ENCODE measurements around the gene COL15A1.
"Not testable (repeated sequence)": the region's sequence is repeated elsewhere in the genome, so short reads cannot be mapped to it uniquely, and the experiment has no call there.

Gene COL15A1

GRCh38 chr9:98908897-98909634 lies 34.6 kb upstream of the COL15A1 start:
- Mint-ChIP-seq H3K27me3 (peaks cover 18% of the 10 kb centered on the region), H3K36me3 (no peaks in the 10 kb centered on the region), H3K4me3 (no peak overlapping the region), H3K27ac (no peak overlapping the region), H3K4me1 (no peaks in the 10 kb centered on the region), H3K9me3 (no peaks in the 10 kb centered on the region)
- CTCF ChIA-PET, result interaction anchor here (0.7 kb wide), 1 partner anchor 15 kb away, joined by 3 read pairs; no protein-coding TSS in a partner anchor
- DNase-seq, result no peak

GRCh38 chr9:98909935-98910334 lies 33.8 kb upstream of the COL15A1 start:
- Mint-ChIP-seq H3K36me3 (no peaks in the 10 kb centered on the region), H3K4me1 (no peaks in the 10 kb centered on the region), H3K9me3 (no peaks in the 10 kb centered on the region), H3K27me3 (peaks cover 12% of the 10 kb centered on the region), H3K27ac (no peak overlapping the region), H3K4me3 (no peak overlapping the region)
- DNase-seq, result no peak
- CTCF ChIA-PET, result interaction anchor here (0.7 kb wide), 1 partner anchor 14 kb away, joined by 3 read pairs; no protein-coding TSS in a partner anchor

- no peak overlapping the region for H3K4me3 Mint-ChIP-seq
- CTCF ChIA-PET, result no interaction called here
- H3K4me1 Mint-ChIP-seq, result no peaks in the 10 kb centered on the region
Observed at GRCh38 chr9:98911042-98911441, 32.7 kb upstream of the COL15A1 start.

GRCh38 chr9:98911738-98912137 lies 32.0 kb upstream of the COL15A1 start:
- H3K4me1 Mint-ChIP-seq, H3K9me3 Mint-ChIP-seq, CTCF ChIA-PET, H3K36me3 Mint-ChIP-seq, H3K27ac Mint-ChIP-seq, H3K4me3 Mint-ChIP-seq, DNase-seq, H3K27me3 Mint-ChIP-seq: not testable (repeated sequence)

More at GRCh38 chr9:98911042-98911441, 32.7 kb upstream of the COL15A1 start:
- Mint-ChIP-seq H3K9me3 (no peaks in the 10 kb centered on the region), H3K27ac (no peak overlapping the region), H3K36me3 (no peaks in the 10 kb centered on the region), H3K27me3 (peaks cover 11% of the 10 kb centered on the region)
- no peak for DNase-seq

- Mint-ChIP-seq H3K36me3 (no peaks in the 10 kb centered on the region), H3K4me1 (no peaks in the 10 kb centered on the region), H3K9me3 (no peaks in the 10 kb centered on the region), H3K27me3 (peaks cover 6% of the 10 kb centered on the region), H3K4me3 (no peak overlapping the region), H3K27ac (no peak overlapping the region)
- CTCF ChIA-PET, result interaction anchor here (0.6 kb wide), 1 partner anchor 1274 kb away, joined by 3 read pairs; no protein-coding TSS in a partner anchor
- DNase-seq, result no peak
Observed at GRCh38 chr9:98912450-98912849, 31.3 kb upstream of the COL15A1 start.

GRCh38 chr9:98913044-98913443 lies 30.7 kb upstream of the COL15A1 start:
- peaks cover 11% of the 10 kb centered on the region for H3K27me3 Mint-ChIP-seq
- H3K4me3 Mint-ChIP-seq, result no peak overlapping the region
- no peaks in the 10 kb centered on the region for H3K4me1 Mint-ChIP-seq
- no peak overlapping the region for H3K27ac Mint-ChIP-seq
- no peaks in the 10 kb centered on the region for H3K36me3 Mint-ChIP-seq
- no peaks in the 10 kb centered on the region for H3K9me3 Mint-ChIP-seq
- no peak for DNase-seq
- CTCF ChIA-PET, result no interaction called here

- Mint-ChIP-seq H3K4me1 (no peaks in the 10 kb centered on the region), H3K4me3 (no peak overlapping the region), H3K36me3 (no peaks in the 10 kb centered on the region), H3K27me3 (peaks cover 11% of the 10 kb centered on the region), H3K9me3 (no peaks in the 10 kb centered on the region), H3K27ac (no peak overlapping the region)
- CTCF ChIA-PET, result no interaction called here
- no peak for DNase-seq
Observed at GRCh38 chr9:98913705-98914104, 30.0 kb upstream of the COL15A1 start.

- no peaks in the 10 kb centered on the region for H3K4me1 Mint-ChIP-seq
- CTCF ChIA-PET, result no interaction called here
Observed at GRCh38 chr9:98915599-98915998, 28.1 kb upstream of the COL15A1 start.

GRCh38 chr9:98916660-98917059 lies 27.0 kb upstream of the COL15A1 start:
- Mint-ChIP-seq H3K4me1 (no peaks in the 10 kb centered on the region), H3K27ac (no peak overlapping the region), H3K4me3 (no peak overlapping the region), H3K9me3 (no peaks in the 10 kb centered on the region), H3K27me3 (peaks cover 22% of the 10 kb centered on the region), H3K36me3 (no peaks in the 10 kb centered on the region)
- DNase-seq, result no peak
- CTCF ChIA-PET, result no interaction called here

More at GRCh38 chr9:98915599-98915998, 28.1 kb upstream of the COL15A1 start:
- no peak for DNase-seq
- Mint-ChIP-seq H3K4me3 (no peak overlapping the region), H3K27me3 (peaks cover 18% of the 10 kb centered on the region), H3K27ac (no peak overlapping the region), H3K9me3 (no peaks in the 10 kb centered on the region), H3K36me3 (no peaks in the 10 kb centered on the region)

GRCh38 chr9:98917746-98918487 lies 25.8 kb upstream of the COL15A1 start:
- H3K4me1 Mint-ChIP-seq, result peaks cover 2% of the 10 kb centered on the region
- CTCF ChIA-PET, result no interaction called here
- no peaks in the 10 kb centered on the region for H3K9me3 Mint-ChIP-seq
- H3K36me3 Mint-ChIP-seq, result no peaks in the 10 kb centered on the region
- no peak overlapping the region for H3K27ac Mint-ChIP-seq
- no peak for DNase-seq
- H3K27me3 Mint-ChIP-seq, result peaks cover 22% of the 10 kb centered on the region
- no peak overlapping the region for H3K4me3 Mint-ChIP-seq

- H3K36me3 Mint-ChIP-seq, result no peaks in the 10 kb centered on the region
- CTCF ChIA-PET, result interaction anchor here (0.7 kb wide), 1 partner anchor 442 kb away, joined by 3 read pairs; no protein-coding TSS in a partner anchor
- no peak overlapping the region for H3K27ac Mint-ChIP-seq
- H3K27me3 Mint-ChIP-seq, result peaks cover 33% of the 10 kb centered on the region
- peaks cover 2% of the 10 kb centered on the region for H3K4me1 Mint-ChIP-seq
- H3K4me3 Mint-ChIP-seq, result no peak overlapping the region
- no peak for DNase-seq
- no peaks in the 10 kb centered on the region for H3K9me3 Mint-ChIP-seq
Observed at GRCh38 chr9:98921732-98922131, 22.0 kb upstream of the COL15A1 start.

- H3K4me3 Mint-ChIP-seq, result no peak overlapping the region
- peaks cover 38% of the 10 kb centered on the region for H3K27me3 Mint-ChIP-seq
- H3K36me3 Mint-ChIP-seq, result no peaks in the 10 kb centered on the region
- H3K4me1 Mint-ChIP-seq, result peaks cover 2% of the 10 kb centered on the region
- DNase-seq, result no peak
- no peaks in the 10 kb centered on the region for H3K9me3 Mint-ChIP-seq
- CTCF ChIA-PET, result interaction anchor here (0.7 kb wide), 1 partner anchor 443 kb away, joined by 3 read pairs; no protein-coding TSS in a partner anchor
- no peak overlapping the region for H3K27ac Mint-ChIP-seq
Observed at GRCh38 chr9:98922721-98923435, 20.8 kb upstream of the COL15A1 start.

GRCh38 chr9:98923451-98924123 lies 20.1 kb upstream of the COL15A1 start:
- Mint-ChIP-seq H3K27me3 (peaks cover 37% of the 10 kb centered on the region), H3K36me3 (no peaks in the 10 kb centered on the region), H3K4me1 (peaks cover 2% of the 10 kb centered on the region), H3K27ac (no peak overlapping the region), H3K9me3 (no peaks in the 10 kb centered on the region), H3K4me3 (no peak overlapping the region)
- DNase-seq, result no peak
- CTCF ChIA-PET, result interaction anchor here (0.9 kb wide), 1 partner anchor 14 kb away, joined by 3 read pairs; no protein-coding TSS in a partner anchor
